GM12892 (cell line): ENCODE measurements around the gene SLC10A6.

Experiments used
- DNase-seq: peaks from one replicate; pipeline ENCODE4 v3.0.0; 2011; ENCODE audit not compliant: insufficient read length
- FAIRE-seq: peaks from 2 replicates; lab custom pipeline; 2011; peaks lifted over from hg19 to GRCh38; lab: Jason Lieb, UNC
- POLR2A ChIP-seq: IDR thresholded peaks from 2 replicates; pipeline ENCODE4 v1.6.1; 2011; ENCODE audit warnings: low read depth, low read length, control low read depth
- POLR2AphosphoS5 ChIP-seq: IDR thresholded peaks from 2 replicates; pipeline ENCODE4 v1.6.1; 2011; ENCODE audit warnings: low read depth, low read length, control low read depth
- TAF1 ChIP-seq: IDR thresholded peaks from 2 replicates; pipeline ENCODE4 v1.6.1; 2011; ENCODE audit warnings: low read depth, mild to moderate bottlenecking, control low read depth, low read length, borderline replicate concordance

The SLC10A6 gene

DNA sequence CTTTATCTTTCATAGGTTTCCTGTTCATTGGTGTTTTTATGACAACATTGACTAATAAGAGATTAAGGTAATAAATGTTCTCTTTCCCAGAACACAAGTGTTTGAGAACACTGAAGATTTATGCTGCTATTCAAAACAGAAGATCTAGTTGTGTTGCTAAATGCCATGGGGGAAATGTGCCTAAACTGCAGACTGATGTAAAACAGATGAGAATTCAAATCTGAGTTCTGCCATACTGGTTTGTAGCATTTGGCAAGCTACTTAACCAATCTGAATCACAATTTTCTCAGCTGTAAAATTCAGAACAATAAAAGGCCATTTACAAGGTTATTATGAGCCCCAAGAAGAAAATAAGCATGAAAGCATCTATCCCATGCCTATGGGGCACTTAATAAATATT, 2.3 kb downstream of the SLC10A6 start:
- TF ChIP-seq TAF1 (no peak), POLR2A (no peak), POLR2AphosphoS5 (no peak)
- FAIRE-seq (no peak), DNase-seq (no peak)

DNA sequence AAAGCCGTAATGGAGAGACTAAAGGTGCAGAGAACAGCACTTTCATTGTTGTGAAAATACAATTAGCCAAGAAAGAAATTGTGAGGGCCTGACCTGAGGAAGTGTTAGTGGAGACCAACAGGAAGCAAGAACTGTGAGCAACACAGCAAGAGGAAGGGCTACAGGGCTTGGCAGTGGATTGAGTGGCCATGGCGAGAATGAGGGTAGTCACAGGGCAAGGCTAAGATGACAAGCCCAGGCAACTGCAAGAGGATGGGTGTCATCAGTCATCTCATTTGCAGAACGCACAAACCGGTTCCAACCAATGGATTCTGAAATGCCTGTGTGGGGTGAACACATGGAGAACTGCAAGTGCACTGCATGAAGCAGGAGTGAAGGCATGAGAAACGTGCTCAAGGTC, 3.6 kb downstream of the SLC10A6 start:
- TF ChIP-seq POLR2AphosphoS5 (no peak), TAF1 (no peak), POLR2A (no peak)
- no peak for DNase-seq
- FAIRE-seq, result no peak

DNA sequence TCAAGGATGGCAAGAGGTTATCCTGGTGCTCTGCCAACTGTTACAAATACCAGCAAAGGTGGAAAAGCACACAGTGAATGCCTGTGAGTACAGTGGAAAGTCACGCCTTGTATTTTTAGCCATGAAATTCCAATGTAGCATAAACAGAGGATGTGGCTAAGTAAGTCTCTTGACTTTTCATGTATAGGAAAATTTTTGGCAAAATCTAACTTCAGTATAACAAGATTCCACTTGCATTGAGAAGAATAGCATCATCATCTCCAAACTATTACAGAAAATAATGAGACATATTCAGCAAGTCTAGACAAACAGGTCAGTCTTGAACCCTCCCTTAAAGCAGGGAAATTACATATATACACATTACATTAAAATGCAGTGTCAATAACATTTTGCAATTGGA, 7.9 kb downstream of the SLC10A6 start:
- TF ChIP-seq POLR2AphosphoS5, result no peak
- TF ChIP-seq POLR2A, result no peak
- no peak for TF ChIP-seq TAF1
- FAIRE-seq (no peak), DNase-seq (no peak)

DNA sequence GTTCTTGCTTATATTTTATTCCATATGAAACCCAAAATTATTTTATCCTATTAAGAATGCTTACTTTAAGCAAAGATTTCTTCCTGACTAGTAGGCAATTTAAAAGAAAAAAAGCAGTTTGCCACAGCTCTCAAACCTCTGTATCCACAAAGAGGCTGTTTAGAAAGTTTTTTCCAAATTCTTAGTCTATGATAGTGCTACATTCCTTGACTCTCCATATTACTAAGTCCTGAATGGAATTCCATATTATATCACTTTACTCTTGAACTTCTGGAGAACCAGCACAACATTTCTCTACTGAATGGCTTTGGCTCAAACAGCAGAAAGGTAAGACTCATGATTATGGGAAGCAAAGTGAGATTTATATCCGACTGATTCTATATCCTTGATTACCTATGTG, 8.3 kb downstream of the SLC10A6 start:
- no peak for FAIRE-seq
- DNase-seq, result no peak
- TF ChIP-seq POLR2AphosphoS5 (no peak), POLR2A (no peak), TAF1 (no peak)

DNA sequence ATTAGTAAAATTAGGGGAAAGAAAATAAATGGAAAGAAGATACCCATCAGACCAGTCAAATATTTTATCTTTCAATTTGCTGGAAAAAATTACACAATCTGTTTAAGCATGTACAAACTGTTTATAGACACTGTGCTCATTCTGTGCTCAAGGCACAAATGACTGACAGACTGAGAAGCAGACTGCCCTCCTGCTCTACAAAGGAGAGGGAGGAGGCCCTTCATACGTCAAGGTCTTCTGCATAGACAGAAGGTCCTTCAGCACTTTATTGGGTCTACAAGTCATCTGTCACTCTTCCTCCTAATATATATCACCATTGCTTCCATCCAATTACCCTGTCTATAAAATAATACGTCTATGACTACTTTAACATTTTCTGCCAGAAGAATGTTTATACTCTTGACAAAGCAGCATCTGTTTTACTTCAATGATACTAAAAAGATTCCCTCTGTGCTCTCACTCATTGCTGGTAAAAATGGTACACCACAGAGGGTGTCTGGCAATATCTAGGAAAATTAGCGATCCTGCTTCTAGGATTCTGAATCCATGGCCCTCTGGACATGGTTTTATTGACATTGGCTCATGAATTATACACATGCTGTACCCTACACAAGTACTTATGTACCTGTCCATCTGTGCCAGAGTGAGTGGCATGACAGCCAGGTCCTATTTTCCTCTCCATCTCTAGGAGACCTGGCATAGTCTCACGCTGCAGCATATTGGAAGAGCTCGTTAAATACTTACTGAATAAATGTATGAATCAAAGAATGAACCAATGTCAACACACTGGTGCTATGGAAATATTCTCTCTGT, 11.3 kb downstream of the SLC10A6 start:
- FAIRE-seq, result no peak
- no peak for DNase-seq
- TF ChIP-seq POLR2AphosphoS5 (no peak), POLR2A (no peak), TAF1 (no peak)

DNA sequence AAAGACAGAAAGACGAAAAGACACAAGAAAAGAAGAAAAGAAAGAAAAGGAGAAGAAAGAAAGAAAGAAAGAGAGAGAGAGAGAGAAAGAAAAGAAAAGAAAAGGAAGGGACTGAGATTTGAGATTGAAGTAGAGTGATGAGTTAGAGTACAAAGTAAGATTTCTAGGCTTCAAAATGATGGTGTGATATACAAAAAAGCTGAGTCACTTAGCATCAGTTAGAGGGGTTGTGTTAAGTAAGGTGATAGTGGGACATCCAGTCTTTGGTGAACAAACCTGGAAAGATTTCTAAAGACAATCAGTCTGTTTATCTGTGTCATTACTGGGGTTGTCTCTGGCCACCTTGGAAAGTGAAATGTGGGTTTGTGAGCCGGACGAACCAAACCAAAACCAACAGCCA, 13.5 kb downstream of the SLC10A6 start:
- TF ChIP-seq POLR2AphosphoS5 (no peak), POLR2A (no peak), TAF1 (no peak)
- no peak for FAIRE-seq
- DNase-seq, result no peak

DNA sequence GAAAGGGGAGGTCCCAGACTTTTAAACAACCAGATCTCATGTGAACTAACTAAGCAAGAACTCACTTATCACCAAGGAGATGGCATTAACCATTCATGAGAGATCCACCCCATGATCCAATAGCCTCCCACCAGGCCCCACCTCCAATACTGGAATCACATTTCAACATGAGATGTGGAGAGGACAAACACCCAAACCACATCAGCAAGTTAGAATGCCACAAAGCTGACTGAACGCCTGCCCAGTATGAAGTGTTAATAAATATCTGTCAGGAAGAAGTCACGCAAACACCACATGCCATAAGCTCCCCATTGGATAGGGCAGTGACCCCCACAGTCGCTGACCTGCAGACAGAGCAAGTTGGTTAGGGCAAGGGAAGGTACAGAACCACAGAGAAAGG, 14.3 kb downstream of the SLC10A6 start:
- FAIRE-seq, result no peak
- no peak for DNase-seq
- TF ChIP-seq POLR2AphosphoS5 (no peak), TAF1 (no peak), POLR2A (no peak)

DNA sequence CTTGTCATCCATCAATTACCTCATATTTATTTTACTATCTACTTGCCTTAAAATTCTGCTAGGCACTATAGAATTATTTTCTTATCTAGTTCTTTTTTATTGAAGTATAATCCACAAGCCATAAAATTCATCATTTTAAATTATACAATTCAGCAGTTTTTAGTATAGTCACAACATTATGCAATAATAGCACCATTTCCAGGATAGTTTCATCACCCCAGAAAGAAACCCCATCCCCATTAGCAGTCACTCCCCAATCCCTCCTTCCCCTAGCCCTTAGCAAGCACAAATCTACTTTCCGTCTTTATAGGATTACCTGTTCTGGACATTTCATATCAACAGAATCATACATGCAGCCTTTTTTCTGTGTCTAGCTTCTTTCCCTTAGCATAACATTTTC, 15.6 kb downstream of the SLC10A6 start:
- TF ChIP-seq TAF1 (no peak), POLR2A (no peak), POLR2AphosphoS5 (no peak)
- FAIRE-seq (no peak), DNase-seq (no peak)

DNA sequence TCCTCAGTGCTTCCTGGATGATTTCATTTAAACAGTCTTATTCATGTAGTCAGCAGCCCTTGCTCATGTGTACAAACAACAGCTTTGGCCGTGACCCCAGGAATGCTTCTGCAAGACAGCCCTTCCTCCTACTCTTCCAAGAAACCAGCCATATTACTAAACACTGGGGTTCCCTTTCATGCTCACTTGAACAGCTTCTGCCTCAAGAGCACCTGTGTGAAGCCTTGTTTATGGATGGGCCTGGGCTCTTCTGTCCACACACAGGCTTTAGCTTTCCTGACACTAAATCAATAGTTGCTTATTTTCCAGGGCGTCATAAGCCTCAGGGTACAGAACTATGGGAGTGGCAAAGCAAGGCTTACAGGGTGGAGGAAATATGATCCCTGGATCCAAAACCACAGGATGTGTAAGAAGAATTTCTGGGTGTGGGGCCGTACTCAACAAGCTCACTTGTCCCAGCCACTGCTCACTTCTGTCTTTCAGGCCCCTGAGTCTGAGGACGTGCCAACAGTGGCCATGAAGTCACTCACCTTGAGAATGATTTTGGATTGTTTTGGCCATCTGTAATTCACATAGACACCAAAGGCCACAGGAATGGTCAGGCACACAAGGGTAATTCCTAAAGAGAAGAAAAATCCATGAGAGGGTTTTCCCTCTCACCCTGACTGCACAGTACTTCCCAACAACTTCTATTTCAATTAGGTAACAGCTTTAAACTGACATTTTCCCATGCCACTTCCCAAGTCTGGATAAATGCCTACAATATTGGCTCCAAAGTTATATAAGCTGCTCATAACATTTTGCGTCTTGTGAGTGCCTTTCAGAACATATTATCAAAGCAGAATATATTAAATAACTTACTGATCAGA, 17.7 kb downstream of the SLC10A6 start:
- FAIRE-seq, result no peak
- DNase-seq, result no peak
- no peak for TF ChIP-seq TAF1
- TF ChIP-seq POLR2AphosphoS5, result no peak
- no peak for TF ChIP-seq POLR2A

DNA sequence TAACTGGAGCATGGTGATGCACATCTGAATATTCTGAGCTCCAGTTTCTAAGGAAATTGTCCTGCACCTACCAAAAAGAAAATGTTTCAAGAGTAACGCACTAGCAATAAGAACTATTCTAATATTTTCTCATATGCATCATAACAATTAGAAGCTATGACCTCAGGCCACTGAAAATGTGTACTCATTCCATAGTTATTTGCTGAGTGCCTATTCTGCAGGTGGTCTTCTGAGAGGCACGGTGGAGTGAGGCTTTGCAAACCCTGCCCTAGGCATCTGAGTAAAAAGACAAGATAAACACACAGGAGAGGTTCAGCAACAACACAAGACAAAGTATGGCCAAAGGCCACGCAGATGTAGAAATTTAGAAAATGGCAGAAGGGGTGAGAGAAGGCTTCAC, 23.7 kb downstream of the SLC10A6 start:
- TF ChIP-seq POLR2A (no peak), POLR2AphosphoS5 (no peak), TAF1 (no peak)
- FAIRE-seq, result no peak
- no peak for DNase-seq

DNA sequence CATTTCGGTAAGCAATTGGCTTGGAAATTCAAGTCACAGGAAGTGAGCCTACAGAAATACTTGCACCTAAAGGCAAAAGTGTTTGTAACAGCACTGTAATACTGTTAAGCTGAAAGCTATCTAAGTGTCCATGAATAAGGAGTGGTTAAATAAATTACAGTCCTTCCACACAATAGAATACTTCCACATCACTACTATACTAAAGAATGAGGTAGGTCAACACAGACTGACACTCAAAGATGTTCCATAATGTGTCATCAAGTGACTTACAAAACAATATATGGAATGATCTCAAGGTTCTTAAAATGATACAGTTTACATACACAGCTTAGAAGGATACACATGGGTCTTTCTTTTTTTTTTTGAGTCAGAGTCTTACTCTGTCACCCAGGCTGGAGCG, 27.0 kb downstream of the SLC10A6 start:
- no peak for FAIRE-seq
- TF ChIP-seq POLR2A (no peak), TAF1 (no peak), POLR2AphosphoS5 (no peak)
- no peak for DNase-seq

DNA sequence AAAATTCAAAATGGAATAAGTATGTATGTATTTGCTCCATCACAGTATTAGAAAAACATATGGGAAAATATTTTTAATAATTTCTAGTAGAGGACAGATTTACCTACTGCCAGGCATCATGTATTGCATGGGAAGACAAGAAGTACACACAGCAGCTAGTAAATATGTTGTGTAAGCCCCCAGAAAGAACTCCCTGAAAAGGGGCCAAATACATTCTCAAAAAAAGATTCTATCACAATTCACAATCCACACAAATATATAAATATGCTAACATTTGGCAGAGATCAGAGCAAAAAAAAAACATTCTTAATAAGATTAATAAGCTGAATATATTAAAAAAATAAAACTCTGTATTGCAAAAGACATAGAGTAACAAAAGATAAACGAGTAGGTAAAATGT, 28.0 kb downstream of the SLC10A6 start:
- FAIRE-seq (no peak), DNase-seq (no peak)
- TF ChIP-seq POLR2AphosphoS5, result no peak
- no peak for TF ChIP-seq POLR2A
- no peak for TF ChIP-seq TAF1

DNA sequence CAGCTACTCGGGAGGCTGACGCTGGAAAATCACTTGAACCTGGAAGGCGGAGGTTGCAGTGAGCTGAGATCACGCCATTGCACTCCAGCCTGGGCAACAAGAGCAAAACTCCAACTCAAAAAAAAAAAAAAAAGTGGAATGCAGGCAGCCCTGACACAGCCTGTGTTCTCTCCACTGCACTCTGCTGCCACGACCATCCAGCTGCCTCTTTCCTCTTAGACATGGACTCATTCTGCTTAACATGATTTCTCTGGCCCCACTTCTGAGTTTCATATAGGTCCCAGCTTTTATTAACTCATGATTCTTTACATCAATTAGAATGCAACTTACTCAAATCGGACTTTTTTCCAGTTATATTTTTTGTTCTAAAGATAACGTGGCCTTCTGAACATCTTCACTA, 29.6 kb downstream of the SLC10A6 start:
- no peak for DNase-seq
- no peak for TF ChIP-seq TAF1
- TF ChIP-seq POLR2A, result no peak
- TF ChIP-seq POLR2AphosphoS5, result no peak
- no peak for FAIRE-seq
